GM21515 (cell line): Measurements from ENCODE around the gene ITPR2.
"Not testable (repeated sequence)": the region's sequence is repeated elsewhere in the genome, so short reads cannot be mapped to it uniquely, and the experiment has no call there.

ENCODE experiments used
- ATAC-seq: cut with Tn5 transposase; IDR thresholded peaks from one replicate; pipeline ENCODE4 v1.9.1; 2021; ENCODE audit not compliant: unreplicated experiment

ITPR2 gene

DNA sequence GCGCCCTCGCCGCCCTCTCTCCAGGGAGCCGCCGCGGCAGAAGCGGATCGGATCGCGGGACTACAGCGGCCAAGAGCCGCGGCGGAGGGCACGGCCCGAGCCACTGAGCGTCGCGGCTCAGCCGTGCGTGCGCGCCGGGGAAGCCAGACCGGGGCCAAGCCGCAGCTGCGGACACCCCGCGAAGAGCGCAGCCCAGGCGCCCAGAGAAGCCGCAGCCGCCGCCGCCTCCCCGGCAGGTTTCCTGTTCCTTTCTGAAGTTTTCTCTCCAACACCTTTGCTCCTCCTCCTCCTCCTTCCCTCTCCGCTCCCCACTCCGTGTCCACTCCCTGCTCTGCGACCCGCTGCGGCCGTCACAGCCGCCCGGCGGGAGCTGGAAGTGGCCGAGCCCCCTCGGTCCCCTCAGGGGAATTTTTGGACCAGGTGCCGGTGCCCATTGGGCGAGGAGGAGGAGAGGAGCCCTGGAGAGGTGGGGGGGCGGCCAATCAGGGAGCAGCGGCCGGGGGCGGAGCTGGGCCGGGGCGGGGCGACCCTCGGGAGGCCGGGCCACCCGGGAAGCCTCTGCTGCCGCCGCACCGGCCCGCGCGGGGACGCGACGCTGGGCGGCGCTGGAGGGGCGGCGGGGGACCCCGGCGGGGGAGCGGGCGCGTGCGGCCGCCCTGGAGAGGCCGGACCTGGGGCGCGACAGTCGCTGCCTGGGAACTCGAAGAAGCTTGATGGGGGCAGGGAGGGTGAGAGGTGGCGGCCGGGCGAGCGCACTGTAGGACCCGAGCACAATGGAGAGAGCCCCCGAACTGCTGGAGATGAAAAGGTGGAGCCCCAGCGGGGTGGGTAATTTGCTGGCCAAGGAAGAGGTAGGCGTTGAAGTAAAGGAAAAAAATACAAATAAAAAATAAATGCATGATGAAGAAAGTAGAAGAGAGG, at the start of gene ITPR2:
Gene ITPR2 (minus strand): TSS at position 373 of the 921 bp plus-strand sequence. CDS start 413 bp downstream, outside the sequence.
- peak; percentile 67 for ATAC-seq

DNA sequence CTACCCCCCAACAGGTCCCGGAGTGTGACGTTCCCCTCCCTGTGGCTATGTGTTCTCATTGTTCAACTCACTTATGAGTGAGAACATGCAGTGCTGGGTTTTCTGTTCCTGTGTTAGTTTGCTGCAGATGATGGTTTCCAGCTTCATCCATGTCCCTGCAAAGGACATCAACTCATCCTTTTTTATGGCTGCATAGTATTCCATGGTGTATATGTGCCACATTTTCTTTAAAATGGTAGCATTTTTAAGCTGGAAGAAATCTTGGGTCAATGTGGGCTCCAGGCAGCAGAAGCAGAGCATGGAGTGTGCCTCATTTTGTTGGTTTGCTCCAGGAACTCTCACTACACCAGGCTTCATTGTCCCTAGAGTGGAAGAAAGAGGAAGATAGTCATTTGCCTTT, 47.6 kb upstream of the ITPR2 start:
- ATAC-seq, result no peak

DNA sequence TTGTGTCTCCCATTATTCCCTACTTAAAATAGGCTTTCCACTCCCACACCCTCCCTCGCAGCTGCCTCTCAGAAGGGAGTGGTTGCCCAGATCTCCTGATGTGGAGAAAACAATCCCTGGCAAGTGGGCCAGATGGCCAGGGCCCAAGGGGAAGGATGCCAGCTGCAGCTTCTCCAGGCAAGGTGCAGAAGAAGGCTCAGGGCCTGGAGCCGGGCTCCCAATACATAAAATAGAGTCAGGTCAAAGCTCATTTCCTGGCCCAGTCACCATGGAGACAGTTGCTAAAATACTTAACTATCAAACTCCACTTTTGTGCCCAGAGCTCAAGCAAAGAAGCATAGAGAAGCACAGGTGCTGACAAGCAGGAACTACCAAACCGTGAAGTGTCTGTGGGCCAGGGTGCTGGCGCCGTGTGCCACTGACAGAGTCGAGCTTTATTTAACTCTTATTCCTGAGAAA, 45.7 kb upstream of the ITPR2 start:
- peak; percentile 58 for ATAC-seq

DNA sequence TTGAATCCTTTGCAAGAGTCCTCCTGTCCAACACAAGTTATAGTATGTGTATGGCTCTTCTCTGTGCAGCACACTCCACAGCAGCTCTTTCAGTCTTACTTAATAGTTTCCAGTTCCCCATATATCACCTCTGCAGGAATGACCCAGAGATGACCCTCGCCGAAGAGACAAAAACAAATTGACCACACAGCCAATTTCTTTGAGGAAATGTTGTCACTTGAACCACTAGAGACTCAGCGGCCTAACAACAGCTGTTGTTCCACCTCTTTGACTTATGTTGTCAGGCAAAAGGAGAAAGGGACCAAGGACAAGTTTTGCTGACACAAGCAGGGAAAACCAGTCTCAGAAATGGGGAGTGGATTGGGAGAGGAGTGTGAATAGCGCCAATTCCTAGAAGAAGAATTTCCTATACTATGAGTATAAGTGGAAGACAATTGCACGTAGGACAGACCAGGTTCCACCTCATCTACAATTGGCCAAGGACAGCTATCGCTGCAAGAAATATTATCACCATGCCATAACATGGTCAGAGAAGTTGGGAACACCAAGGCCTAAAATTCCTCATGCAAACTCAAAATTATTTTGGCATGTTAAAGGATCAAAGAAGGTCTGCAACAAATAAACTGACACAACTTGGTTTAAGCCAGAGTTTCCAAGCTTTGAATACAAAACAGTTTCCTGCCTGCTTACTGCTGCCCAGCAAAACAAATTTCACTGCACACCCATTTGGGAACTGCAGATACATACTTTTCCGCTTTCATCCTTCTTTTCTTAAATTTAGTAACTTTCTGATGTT, 41.7 kb upstream of the ITPR2 start:
- peak; percentile 69 for ATAC-seq

DNA sequence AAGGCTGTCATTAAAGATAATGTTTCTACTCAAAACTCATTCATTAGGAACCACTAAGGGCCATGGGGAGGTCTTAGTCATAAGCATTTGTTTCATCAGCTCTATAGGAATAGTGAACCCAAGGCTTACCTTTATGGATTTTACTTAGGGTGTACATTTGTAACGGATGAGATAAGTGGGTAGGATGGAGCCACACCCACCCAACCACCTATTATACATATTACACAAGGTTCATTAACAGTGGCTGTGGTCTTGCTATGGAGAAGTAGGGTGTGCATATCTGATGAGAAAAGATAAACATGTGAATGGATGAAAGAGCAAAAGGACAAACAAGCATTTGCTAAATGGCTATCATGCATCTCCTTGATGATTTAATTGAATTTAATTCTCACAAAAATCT, 39.6 kb upstream of the ITPR2 start:
- no peak for ATAC-seq

DNA sequence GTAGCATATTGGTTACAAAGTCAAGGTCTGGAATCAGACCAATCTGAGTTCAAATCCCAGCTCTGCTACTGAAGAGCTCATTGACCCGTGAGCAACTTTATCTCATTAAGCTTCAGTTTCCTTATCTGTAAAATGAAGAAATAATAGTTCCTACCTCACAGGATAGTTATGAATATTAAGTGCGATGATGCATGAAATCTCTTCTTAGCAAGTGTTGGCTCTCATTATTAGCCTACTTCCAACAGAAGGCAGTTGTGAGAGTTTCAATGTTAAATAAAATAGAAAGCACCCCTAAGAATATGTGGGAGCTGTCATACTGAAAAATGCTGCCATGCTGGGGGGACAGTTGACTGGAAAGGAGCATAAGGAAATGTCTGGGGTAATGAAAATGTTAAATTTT, 39.0 kb upstream of the ITPR2 start:
- no peak for ATAC-seq

DNA sequence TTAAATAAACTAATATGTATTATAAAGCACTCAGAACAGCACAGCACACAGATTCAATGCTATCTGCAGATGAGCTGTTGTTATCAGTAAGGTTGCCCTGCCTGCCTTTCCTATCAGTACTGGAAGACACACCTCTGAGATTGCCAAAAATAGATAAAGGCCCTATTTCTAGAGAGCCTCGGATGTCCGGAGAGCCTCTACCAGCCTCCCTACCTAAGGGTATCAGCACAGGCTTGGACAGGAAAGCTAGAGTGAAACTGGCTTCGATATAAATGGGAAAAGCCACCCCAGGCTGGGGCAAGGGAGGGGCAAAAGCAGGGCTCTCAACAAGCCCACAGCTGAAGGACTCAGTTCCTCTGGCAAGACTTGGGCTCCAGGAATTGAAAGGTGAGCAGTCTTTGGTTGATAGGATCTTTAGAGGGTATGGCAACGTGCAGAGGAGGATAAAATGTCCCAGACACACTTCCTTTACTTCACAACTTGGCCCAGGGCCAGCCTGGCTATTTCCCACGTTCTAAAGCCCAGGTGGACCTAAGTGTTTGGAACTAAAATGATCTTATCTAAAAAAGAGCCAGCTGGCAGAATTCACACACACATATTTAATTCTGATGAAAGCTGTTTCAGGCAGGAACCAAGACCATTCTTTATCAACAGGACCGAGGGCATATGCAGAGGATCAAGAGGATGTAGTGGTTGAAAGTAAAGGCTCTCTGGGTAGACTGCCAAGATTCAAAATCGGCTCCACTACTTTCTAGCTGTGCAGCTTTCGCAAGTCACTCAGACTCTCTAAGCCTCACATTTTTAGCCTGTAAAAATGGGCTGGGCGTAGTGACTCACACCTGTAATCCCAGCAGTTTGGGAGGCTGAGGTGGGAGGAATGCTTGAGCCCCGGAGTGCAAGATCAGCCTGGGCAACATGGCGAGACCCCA, 37.8 kb upstream of the ITPR2 start:
- ATAC-seq, result no peak

DNA sequence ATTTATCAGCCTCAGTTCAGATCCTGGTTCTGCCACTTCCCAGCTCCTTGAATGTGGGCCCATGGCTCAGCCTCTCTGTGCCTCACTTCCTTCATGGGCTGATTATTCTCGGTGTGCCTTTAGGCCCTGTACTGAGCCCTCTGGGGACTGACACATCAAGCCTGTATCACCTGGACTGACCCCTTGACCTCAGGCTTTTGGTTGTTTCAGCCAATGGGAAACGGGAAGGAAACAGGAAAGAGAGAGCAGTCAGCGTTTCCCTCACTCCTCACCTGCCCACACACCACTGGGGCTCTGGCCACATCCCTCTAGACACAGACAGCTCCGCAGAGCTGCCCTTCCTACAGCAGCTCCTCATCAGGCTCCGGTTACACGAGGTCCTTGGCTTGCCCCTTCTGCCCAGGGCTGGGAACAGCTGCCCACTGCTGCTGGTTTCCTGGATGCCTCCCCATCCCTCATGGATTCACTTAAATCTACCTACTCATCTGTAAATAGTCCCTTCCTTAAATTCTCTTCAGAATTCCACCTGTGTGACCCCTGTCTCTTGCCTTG, 37.0 kb upstream of the ITPR2 start:
- no peak for ATAC-seq

DNA sequence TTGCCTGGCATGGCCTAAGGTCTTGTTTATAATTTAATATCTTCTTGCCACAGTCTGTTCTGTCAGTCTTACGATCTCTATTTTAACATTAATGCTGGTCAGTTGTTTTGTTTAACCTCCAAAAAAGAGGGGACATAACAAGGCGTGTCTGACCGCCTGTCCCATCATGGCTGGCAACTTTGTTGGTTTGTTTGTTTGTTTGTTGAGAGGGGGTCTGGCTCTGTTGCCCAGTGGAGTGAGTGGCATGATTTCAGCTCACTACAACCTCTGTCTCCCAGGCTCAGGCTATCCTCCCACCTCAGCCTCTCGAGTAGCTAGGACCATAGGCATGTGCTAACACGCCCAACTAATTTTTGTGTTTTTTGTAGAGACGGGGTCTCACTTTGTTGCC, 36.1 kb upstream of the ITPR2 start:
- no peak for ATAC-seq

DNA sequence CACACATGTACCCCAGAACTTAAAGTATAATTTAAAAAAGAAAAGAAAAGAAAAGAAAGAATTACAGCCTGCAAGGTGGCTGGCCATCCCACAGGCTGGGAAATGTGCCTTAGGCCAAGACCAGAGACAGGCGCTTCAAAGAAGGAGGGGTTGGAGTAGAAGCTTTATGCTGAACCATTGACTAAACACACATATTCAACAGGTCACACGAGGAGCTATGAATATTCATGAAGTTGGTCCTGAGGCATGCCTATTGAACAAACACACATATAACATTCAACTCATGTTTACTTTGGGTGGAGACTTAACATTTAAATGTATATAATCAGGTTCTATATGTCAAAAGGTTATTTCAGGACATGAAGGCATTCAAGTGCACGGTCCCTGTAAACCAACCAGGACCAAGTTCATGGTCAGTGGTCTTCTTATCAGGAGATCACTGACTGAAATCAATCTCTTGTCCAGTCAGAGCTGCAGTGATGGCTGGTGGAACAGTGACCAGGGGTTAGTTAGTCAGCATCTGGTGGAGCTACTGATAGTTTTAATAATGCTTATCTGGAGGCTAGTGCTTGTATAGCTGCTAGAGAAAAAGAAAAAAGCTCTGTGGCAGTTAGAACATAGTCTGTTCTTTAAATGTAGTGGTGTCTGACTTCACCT, 35.6 kb upstream of the ITPR2 start:
- no peak for ATAC-seq

DNA sequence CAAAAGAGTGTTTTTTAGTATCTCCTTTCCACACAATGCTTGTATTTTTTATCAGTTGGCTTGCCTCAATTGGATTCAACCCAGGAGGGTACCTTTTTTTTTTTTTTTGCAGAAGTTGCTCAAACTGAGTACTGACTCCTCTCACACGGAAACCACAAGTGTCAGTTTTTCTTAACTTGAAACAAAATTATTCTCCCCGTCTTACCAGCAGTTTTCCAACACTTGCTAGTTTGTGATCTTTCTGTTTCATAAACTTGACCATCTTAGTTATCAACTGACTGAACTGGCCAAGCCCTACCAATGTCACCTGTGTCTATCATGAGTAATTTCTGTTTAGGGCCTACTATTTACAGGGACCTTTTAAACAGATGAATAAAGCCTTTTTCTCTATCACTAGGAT, 34.1 kb upstream of the ITPR2 start:
- ATAC-seq, result peak; percentile 73

DNA sequence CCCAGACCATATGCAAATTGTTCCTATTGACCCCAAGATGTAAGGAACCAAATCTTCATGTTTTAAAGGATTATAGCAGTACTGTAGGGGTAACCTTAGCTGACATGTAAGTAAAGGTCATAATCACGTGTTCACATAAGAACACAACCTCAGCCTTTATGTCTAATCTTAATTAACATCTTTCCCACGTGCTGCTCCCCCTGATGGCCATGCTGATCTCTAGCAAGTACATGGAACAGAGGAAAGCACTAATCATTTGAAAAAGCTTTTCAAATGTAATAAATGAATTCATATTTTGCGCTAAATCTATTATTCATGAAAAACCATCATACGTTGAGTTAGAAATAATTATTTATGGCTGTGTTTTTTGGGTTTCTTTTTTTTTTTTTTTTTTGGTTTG, 30.5 kb upstream of the ITPR2 start:
- ATAC-seq, result no peak

DNA sequence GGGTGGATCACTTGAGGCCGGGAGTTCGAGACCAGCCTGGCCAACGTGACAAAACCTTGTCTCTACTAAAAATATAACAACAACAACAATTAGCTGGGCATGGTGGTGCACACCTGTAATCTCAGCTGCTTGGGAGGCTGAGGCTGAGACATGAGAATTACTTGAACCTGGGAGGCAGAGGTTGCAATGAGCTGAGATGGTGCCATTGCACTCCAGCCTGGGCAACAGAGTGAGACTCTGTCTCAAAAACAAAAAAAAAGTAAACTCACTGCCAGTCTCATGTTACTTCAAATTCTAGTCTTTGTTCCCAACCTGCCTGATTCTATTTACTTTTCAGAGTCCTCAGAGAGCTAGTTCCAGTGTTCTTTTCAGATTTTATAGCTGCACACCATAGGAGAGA, 29.8 kb upstream of the ITPR2 start:
- ATAC-seq, result not testable (repeated sequence)

DNA sequence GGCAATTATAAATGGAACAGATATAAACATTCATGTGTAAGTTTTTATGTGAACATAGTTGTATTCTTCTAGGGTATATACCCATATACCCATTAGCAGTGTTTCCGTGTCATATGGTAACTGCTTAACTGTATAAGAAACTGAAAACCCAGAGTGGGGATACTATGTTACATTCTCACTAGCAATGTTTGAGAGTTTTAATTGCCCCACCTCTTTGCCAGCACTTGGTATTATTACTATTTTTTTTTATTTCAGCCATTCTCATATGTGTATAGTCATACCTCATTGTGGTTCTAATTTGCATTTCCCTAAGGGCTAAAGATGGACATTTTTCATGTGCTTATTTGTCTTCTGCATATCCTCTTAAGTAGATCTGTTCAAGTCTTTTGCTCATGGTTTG, 28.7 kb upstream of the ITPR2 start:
- no peak for ATAC-seq

DNA sequence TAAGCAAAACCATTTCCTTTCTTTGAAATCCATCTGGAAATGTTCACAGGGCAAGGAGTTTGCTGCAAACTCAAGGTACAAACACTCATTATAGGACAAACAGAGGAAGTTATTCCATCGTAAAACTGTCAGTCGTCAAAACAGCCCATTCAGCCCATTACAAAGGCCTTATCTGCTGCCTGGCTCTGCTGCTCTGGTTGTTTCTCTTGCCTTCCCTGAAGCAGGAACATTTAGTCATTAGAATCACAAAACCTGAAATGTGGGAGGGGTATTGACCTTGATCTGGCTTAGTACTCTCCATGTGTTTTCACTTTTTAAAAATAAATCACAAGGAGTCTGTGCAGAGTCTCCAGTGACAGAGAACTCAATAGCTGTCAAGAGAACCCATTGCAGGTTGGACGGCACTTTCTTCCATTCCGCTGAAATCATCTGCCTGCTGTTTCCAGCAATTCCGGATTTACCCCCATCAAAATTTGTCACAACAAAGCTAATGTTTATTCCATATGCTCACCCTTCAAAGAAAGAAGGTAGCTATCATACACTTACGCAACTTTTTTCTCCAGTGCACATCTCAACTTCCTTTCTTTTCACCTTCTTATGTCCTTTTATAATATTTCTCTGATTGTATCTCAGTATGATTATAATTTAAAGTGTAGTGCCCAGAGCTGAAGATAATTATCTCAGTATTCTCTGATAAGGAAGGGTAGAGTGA, 24.6 kb upstream of the ITPR2 start:
- ATAC-seq, result no peak

DNA sequence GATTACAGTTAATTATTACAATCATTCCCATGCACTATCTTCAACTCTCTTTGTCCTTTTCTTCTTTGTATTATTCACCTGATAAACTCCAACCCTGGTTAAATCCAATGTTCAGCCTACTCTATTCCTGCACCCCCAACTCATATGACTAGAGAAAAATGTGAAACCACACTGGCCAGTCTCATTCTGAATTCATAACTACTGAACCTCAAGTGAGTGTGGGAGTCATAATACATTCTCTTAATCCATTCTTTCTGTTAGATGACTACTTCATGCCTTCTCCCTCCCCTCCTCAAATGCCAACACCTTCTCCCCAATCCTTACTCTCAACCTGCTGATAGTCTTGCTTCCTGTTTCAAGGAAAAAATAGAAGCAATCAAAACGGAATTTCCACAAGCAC, 22.3 kb upstream of the ITPR2 start:
- no peak for ATAC-seq

DNA sequence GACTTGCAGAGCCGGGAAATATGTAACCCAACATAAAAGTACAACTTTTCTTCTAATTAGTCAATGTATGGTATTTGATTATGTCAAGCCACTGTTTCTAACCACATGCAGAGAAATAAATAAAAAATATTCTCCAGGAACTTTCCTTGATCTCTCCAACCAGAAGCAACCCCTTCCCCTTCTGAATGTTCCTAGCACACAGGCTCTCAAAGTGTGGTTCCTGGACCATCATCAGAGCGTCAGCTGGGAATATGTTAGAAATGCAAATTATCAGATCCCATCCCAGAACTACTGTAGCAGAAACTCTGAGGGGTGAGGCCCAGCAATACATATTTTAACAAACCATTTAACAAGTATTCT, 21.0 kb upstream of the ITPR2 start:
- ATAC-seq, result no peak

DNA sequence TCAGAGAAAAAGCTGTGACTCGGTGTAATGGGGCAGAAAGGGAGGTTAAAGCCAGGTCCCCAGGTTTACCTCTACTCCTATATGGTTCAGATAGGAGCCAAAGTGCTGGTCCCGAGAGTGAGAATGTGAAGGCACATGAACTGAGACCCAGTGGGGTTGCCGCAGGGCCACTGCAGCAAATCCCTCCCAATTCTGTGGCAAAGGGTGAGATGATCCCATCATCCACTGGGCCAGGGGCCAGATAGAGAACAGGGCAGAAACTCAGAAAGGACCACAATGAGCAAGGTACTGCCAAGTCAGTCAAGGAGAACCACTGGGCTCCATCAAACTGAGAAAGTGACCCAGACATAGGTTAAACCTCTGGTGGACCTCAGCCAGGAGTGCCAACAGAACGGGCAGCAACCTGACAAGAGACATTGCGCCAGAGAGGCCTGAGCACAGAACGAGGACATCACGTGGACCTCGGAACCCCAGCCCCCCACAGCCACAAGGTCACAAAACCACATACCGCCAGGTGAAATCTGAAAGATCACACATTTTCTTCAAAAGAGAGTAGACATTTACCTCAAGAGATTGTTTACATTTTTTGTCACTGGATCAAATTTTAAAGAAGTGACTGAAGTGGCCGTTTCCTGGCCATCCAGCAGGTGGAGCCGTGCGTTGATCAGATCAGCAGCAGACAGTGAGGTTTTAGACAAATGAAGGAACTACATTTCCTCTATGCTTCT, 20.5 kb upstream of the ITPR2 start:
- peak; percentile 88 for ATAC-seq
